ENCODE results near the gene DSCAML1.

The DSCAML1 gene

GRCh38 chr11:117428856-117429229 is 368.2 kb downstream of the DSCAML1 start:
- TF ChIP-seq CTCF (IDR thresholded peaks at IDR 0.05; ENCODE audit: extremely low read depth, insufficient read depth, missing control alignments): peak; percentile 4
- in situ Hi-C loops (cut with MboI; ENCODE audit: low pct_unique_long_range_greater_than_20kb, low sequenced_read_pairs, unreplicated experiment): loop anchor here (10.0 kb wide), 1 partner anchor 196 kb away; no protein-coding TSS in a partner anchor
- DNase-seq (ENCODE audit: low spot score): no peak

GRCh38 chr11:117428186-117428855 is 368.7 kb downstream of the DSCAML1 start:
- no peak for TF ChIP-seq CTCF (IDR thresholded peaks at IDR 0.05; ENCODE audit: extremely low read depth, insufficient read depth, missing control alignments)
- no peak for DNase-seq (ENCODE audit: low spot score)
- in situ Hi-C loops (cut with MboI; ENCODE audit: low pct_unique_long_range_greater_than_20kb, low sequenced_read_pairs, unreplicated experiment): loop anchor here (10.0 kb wide), 1 partner anchor 196 kb away; no protein-coding TSS in a partner anchor

- no peak for TF ChIP-seq CTCF (IDR thresholded peaks at IDR 0.05; ENCODE audit: extremely low read depth, insufficient read depth, missing control alignments)
- no peak for DNase-seq (ENCODE audit: low spot score)
- in situ Hi-C loops (cut with MboI; ENCODE audit: low pct_unique_long_range_greater_than_20kb, low sequenced_read_pairs, unreplicated experiment): loop anchor here (10.0 kb wide), 1 partner anchor 197 kb away; no protein-coding TSS in a partner anchor
These were observed 369.6 kb downstream of the DSCAML1 start for GRCh38 chr11:117427356-117427874.

- no peak for TF ChIP-seq CTCF (IDR thresholded peaks at IDR 0.05; ENCODE audit: extremely low read depth, insufficient read depth, missing control alignments)
- in situ Hi-C loops (cut with MboI; ENCODE audit: low pct_unique_long_range_greater_than_20kb, low sequenced_read_pairs, unreplicated experiment): loop anchor here (10.0 kb wide), 1 partner anchor 198 kb away; no protein-coding TSS in a partner anchor
- DNase-seq (ENCODE audit: low spot score): no peak
These were observed 370.1 kb downstream of the DSCAML1 start for GRCh38 chr11:117426941-117427340.

GRCh38 chr11:117426297-117426685 is 370.7 kb downstream of the DSCAML1 start:
- peak; percentile 89 for DNase-seq (ENCODE audit: low spot score)
- in situ Hi-C loops (cut with MboI; ENCODE audit: low pct_unique_long_range_greater_than_20kb, low sequenced_read_pairs, unreplicated experiment): loop anchor here (10.0 kb wide), 1 partner anchor 199 kb away; no protein-coding TSS in a partner anchor

More at GRCh38 chr11:117426297-117426685, 370.7 kb downstream of the DSCAML1 start:
- TF ChIP-seq CTCF (IDR thresholded peaks at IDR 0.05; ENCODE audit: extremely low read depth, insufficient read depth, missing control alignments): peak; percentile 96
